Ovary (tissue), 9 donors: ENCODE data around the gene RAG1. TPM values are rescaled to one million over a fixed set of nuclear protein-coding genes. Genes with fewer than 3 reads are reported as not detected.

Source experiments
- DNase-seq, 5 donors: peaks; one replicate each; pipeline ENCODE4 v3.0.0-alpha.2; 2019 to 2020
- H3K27ac ChIP-seq, 2 donors: fragments of 200-600 bp; one replicate each; pipeline versions ENCODE4 v1.5.1 to v1.8.0; 2019 to 2022
- H3K27me3 ChIP-seq: fragments of 200-600 bp; one replicate; pipeline ENCODE4 v1.8.0; 2022
- H3K36me3 ChIP-seq: fragments of 200-600 bp; sonication (generic); one replicate; pipeline ENCODE4 v1.5.1; 2019
- H3K4me1 ChIP-seq: one replicate; pipeline ENCODE4 v1.8.1; 2013; ENCODE audit warnings: mild to moderate bottlenecking, moderate library complexity; ENCODE audit not compliant: insufficient read depth
- H3K4me3 ChIP-seq: fragments of 200-600 bp; sonication (generic); one replicate; pipeline ENCODE4 v1.5.1; 2017
- H3K9me3 ChIP-seq, 2 donors: fragments of 200-600 bp in 1 of 2; sonication (generic) in 1 of 2; one replicate each; pipeline versions ENCODE4 v1.5.1 to v1.8.1; 2013 to 2019; ENCODE audit warnings: mild to moderate bottlenecking in 1 of 2, moderate library complexity in 1 of 2
- CTCF ChIP-seq, 3 donors: fragments of 450-650 bp in 2 of 3; fragments of 200-600 bp in 1 of 3; IDR thresholded peaks; one replicate each; pipeline versions ENCODE4 v1.5.1 to v1.8.0; 2016 to 2022; ENCODE audit warnings: antibody characterized with exemption in 3 of 3, mild to moderate bottlenecking in 1 of 3
- EP300 ChIP-seq: sonication (generic); formaldehyde crosslinking; IDR thresholded peaks from one replicate; pipeline ENCODE4 v1.6.1; 2017; ENCODE audit warnings: antibody characterized with exemption
- POLR2A ChIP-seq: fragments of 450-650 bp; IDR thresholded peaks from one replicate; pipeline ENCODE4 v1.6.1; 2017; ENCODE audit warnings: antibody characterized with exemption, mild to moderate bottlenecking, moderate library complexity
- WGBS, 3 donors: extraction: QIAGEN DNeasy Blood & Tissue Kit in 1 of 3; methylation state at CpG; one replicate each; pipeline versions ENCODE4 v1.1.5 to v1.1.7; 2013 to 2017; 5-methylcytosine and 5-hydroxymethylcytosine counted together
- intact Hi-C, 4 donors: fragments of 100-400 bp; cut with DNase I; formaldehyde crosslinking; loops; one replicate each; pipeline versions ENCODE4 v1.11.0 to v1.15.1; 2022 to 2023
- polyA plus RNA-seq, 2 donors: library from polyadenylated mRNA; stranded (reverse); fragments of 200-250 nt in 1 of 2; fragments of 350-450 nt in 1 of 2; fragmentation: Illumina TruSeq in 1 of 2; extraction: RNeasy Lipid Tissue Mini Kit (QIAGEN cat#74804) in 1 of 2; gene quantifications; one replicate each; pipeline ENCODE4 v1.2.3, GENCODE V29; 2013 to 2014
- total RNA-seq, 7 donors: library from RNA; depleted of rRNA in 2 of 7; stranded (reverse); fragments of >200 nt in 2 of 7; fragmentation: NEBNext Ultra II Directional in 3 of 7; extraction: Animal tissue kit (Norgen Biotek cat#: 25700) in 3 of 7; gene quantifications; one replicate each; pipeline versions ENCODE4 v1.1.0 to v1.2.4, GENCODE V29; 2016 to 2023
- donor health status: DM: no; HTN: no; CAD: no; lungs with moderate emphysema.
- donor health status: DM: no; HTN: no; CAD: no.
- donor health status: Bipolar disorder and iron deficiency.
- donor health status: DM: yes; HTN: yes; CAD: no.
- donor health status: DM: no; HTN: no; CAD: no.
- donor health status: DM: yes; HTN: yes; CAD: no.

The RAG1 gene
- total and polyA plus RNA-seq, 9 donors = 0.18 to 1.3 (median 0.40) TPM

- 59 to 65% (median 59%) methylated on average over 3 of the region's 3 CpGs for WGBS, 3 donors
- H3K36me3 ChIP-seq = no peaks in the 10 kb centered on the region
- TF ChIP-seq POLR2A (no peak), EP300 (no peak), CTCF (IDR thresholded peaks at IDR 0.05) (no peak)
- no peaks in the 10 kb centered on the region for H3K9me3 ChIP-seq
- no peaks in the 10 kb centered on the region for H3K27me3 ChIP-seq
- H3K4me3 ChIP-seq = no peak overlapping the region
- no peaks in the 10 kb centered on the region for H3K4me1 ChIP-seq
- intact Hi-C loops = no loop called here
- no peak overlapping the region for H3K27ac ChIP-seq
- DNase-seq = no peak
Measured at GRCh38 chr11:36583667-36584066, 15.9 kb downstream of the RAG1 start.

- no peaks in the 10 kb centered on the region for H3K9me3 ChIP-seq
- no peak overlapping the region for H3K4me3 ChIP-seq
- H3K27ac ChIP-seq = no peak overlapping the region
- intact Hi-C loops = no loop called here
- no peaks in the 10 kb centered on the region for H3K36me3 ChIP-seq
- TF ChIP-seq POLR2A (no peak), CTCF (IDR thresholded peaks at IDR 0.05) (no peak), EP300 (no peak)
- DNase-seq = no peak
- no peaks in the 10 kb centered on the region for H3K4me1 ChIP-seq
- H3K27me3 ChIP-seq = no peaks in the 10 kb centered on the region
Measured at GRCh38 chr11:36586543-36586942, 18.7 kb downstream of the RAG1 start.

- WGBS, 3 donors = 33 to 58% (median 38%) methylated on average over 1 of the region's 1 CpG
Measured at GRCh38 chr11:36588099-36588498, 20.3 kb downstream of the RAG1 start.

GRCh38 chr11:36590513-36590912, 22.7 kb downstream of the RAG1 start:
- intact Hi-C loops = no loop called here
- H3K4me3 ChIP-seq = no peak overlapping the region
- no peak for DNase-seq
- no peak overlapping the region for H3K27ac ChIP-seq
- H3K4me1 ChIP-seq = no peaks in the 10 kb centered on the region
- WGBS, 3 donors = 38 to 65% (median 46%) methylated on average over 4 of the region's 4 CpGs
- no peaks in the 10 kb centered on the region for H3K36me3 ChIP-seq
- no peaks in the 10 kb centered on the region for H3K9me3 ChIP-seq
- TF ChIP-seq CTCF (IDR thresholded peaks at IDR 0.05) (no peak), POLR2A (no peak), EP300 (no peak)
- H3K27me3 ChIP-seq = no peaks in the 10 kb centered on the region

More at GRCh38 chr11:36588099-36588498, 20.3 kb downstream of the RAG1 start:
- H3K36me3 ChIP-seq = no peaks in the 10 kb centered on the region
- no peaks in the 10 kb centered on the region for H3K27me3 ChIP-seq
- TF ChIP-seq POLR2A (no peak), EP300 (no peak), CTCF (IDR thresholded peaks at IDR 0.05) (no peak)
- no peak overlapping the region for H3K27ac ChIP-seq
- no peaks in the 10 kb centered on the region for H3K9me3 ChIP-seq
- no peak overlapping the region for H3K4me3 ChIP-seq
- no peak for DNase-seq
- no peaks in the 10 kb centered on the region for H3K4me1 ChIP-seq
- intact Hi-C loops = no loop called here

- TF ChIP-seq POLR2A (no peak), CTCF (IDR thresholded peaks at IDR 0.05) (no peak), EP300 (no peak)
- DNase-seq = no peak
- no peak overlapping the region for H3K4me3 ChIP-seq
- no peaks in the 10 kb centered on the region for H3K36me3 ChIP-seq
- H3K27me3 ChIP-seq = no peaks in the 10 kb centered on the region
- H3K27ac ChIP-seq = no peak overlapping the region
- intact Hi-C loops = no loop called here
- no peaks in the 10 kb centered on the region for H3K9me3 ChIP-seq
- 25 to 42% (median 32%) methylated on average over 1 of the region's 1 CpG for WGBS, 3 donors
- H3K4me1 ChIP-seq = no peaks in the 10 kb centered on the region
Measured at GRCh38 chr11:36591433-36591832, 23.6 kb downstream of the RAG1 start.
